C1 segment of cervical spinal cord (tissue), 14 donors: ENCODE data around the gene FGFRL1.

Source experiments
- DNase-seq, 14 donors: peaks; one replicate each; lab custom pipeline; 2025; lab: John Stamatoyannopoulos, UW

The FGFRL1 gene

DNA sequence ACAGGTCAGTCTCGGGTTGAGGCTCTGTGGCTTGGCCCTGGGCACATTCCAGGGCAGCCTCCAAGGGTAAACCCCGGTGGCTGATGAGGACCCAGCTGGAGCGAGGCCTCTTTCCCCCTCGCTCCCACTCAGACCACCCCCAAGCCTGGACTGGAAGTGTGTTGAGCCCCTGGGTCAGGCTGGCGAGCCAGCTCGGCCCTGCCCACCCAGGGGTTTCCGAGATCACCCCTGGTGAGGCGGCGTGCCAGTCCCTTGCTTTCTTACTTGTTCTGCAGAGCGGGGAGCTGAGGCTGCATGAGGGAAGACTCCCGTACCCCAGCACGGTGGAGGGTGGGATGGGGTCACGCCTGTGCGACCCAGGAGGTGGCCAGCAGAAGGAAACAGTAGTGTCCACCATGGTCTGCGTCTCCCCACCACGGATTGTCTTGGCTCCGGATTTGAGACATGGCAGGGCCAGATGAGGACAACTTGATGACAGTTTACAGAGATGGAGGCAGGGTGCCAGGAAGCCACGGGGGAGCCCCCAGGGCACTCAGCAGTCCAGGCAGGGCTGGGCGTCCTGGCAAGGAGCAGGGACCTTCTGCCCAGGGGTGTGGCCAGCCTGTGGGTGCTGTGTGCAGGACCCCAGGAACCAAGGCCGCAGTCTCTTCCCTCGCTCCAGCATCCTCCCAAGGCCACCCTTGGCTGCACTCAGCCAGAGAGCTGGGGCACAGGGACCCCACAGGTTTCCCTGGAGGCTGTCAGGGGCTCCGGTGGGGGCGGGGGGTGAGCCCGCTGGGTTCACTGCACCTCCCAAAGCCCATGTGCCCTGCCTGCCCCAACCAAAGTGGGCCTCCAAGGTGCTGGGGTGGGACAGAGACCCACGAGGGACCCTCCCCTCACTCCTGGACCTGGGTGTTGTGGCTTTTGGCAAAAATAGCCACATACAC lies 6.6 kb upstream of the FGFRL1 start:
- DNase-seq = no peak

DNA sequence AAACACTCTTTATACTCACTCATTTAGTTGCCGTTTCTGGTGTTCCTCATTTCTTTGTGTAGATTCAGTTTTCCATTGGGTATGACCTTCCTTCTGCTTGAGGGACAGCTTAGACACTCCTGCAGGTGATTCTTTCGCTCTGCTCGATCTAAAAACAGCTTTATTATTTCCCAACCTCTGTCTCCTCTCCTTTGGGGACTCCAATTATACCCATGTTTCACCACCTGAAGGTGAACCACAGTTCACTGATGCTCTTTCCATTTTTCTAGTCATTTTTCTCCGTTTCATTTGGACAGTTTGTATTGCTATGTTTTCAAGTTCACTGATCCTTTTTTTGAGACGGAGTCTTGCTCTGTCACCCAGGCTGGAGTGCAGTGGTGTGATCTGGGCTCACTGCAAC lies 4.6 kb upstream of the FGFRL1 start:
- no peak for DNase-seq

DNA sequence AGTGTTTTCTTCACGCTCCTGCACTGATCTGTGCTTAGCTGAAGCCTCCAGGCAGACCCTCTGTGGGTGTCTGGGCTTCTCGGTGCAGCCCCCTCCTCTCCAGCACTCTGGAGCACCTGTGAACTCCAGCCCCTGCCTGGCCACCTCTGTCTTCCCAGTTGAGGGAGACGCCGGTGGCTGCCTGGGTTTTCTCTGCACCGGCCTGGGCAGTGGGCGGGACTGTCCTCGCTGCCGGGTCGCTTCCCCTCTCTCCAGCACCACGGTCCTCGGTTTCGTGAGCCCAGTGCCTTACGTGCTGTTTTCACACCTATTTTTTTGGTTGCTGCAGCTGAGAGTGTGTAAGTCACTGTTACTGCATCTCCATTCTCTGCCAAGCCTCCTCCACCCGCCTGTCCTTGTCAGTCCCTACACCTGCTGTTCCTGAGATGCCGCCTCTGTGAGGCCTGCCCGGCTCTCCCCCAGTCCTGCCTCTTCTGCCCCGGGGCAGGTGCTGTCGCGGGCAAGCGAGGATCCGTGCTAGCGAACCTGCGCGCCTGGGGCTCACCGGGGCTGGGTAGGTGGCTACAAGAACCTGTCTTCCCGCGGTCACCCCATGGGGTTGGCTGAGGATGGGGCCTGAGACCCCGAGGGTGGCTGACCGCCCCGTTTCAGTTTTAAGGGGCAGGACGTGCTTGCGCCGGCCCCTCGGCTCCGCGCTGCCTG lies 2.4 kb upstream of the FGFRL1 start:
- DNase-seq = peak in 2 of 14 donors; percentile 42 to 50

DNA sequence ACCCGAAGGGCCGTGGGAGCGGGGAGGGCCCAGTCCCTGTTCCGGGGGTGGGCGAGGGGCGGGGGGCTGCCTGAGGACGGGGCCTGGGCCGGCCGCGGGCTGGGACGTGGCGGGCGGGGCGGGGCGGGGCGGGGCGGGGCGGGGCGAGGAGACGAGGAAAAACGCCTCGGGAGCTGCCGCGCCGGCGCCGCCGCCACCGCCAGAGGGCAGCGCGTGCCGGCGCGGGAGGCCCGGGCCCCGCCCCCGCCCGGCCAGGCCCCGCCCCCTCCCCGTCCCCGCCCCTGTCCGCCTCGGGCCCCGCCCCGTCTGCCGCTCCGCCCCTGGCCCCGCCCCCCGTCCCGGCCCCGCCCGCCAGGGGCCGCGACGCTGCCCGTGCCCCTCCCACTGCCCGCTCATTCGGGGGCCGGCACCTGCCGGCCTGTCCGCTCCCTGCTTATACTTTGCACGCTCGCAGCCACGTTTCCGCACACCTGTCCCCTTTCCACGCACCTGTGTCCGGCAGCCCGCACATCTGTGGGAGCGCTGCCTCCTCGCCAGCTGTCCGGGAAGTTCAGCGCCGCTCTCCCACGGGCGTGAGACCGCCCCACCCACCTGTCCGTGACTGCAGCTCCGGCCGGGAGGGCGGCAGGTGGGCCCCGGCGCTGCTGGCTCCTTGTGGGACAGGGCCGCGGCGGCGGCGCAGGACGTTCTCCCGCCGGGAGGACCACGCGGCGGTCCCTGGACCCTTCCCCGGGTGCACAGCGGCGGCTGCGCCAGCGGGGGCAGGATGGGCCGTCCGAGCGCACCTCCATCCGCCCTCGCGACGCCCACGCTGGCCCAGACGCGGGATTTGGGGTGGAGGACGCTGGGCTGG lies 1.7 kb upstream of the FGFRL1 start:
- peak in 12 of 14 donors; percentile 17 to 86 (median 50) for DNase-seq

DNA sequence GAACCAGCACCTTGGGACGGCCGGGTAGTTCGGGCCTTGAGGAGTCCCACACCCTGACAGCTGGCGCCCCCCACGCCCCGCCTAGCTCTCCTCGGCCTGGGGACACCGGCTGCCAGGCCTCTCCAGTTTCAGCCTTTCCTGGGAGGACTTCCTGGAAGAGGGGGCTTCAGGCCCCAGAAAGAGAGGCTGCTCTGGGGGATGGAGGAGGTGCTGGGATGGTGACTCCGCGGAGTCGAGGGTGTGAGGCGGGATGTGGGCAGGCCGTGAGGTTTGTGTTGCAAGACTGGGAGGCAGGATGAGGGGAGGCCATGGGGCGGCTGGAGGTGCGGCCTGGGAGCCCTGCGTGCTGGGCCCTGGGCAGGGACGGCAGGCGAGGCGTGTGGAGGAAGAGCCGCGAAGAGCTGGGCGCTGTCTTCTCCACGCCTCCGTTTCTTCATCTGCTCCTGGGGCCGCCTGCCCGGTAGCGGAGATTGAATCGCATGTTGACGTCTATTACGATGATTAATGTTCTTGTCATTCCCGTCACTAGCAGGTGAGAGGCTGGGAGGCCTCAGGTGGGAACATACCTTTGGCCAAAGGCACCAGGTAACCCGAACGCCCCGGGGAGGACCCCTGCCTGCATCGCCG lies 918 bp upstream of the FGFRL1 start:
- DNase-seq = no peak

DNA sequence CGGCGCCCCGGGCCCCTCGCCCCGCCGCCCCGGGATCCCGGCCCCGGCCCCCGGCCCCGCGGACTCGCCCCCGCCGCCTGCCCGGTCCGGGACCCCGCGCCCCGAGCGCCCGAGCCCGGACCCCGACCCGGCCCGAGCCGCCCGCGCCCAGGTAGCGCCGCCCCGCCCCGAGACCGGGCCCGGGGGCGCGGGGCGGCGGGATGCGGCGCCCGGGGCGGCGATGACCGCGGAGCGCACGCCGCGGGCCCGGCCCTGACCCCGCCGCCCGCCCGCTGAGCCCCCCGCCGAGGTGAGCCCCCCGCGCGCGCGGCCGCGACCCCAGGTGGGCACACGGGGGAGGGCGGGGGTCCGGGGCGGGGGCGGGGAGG lies 224 bp downstream of the FGFRL1 start:
- DNase-seq = no peak

DNA sequence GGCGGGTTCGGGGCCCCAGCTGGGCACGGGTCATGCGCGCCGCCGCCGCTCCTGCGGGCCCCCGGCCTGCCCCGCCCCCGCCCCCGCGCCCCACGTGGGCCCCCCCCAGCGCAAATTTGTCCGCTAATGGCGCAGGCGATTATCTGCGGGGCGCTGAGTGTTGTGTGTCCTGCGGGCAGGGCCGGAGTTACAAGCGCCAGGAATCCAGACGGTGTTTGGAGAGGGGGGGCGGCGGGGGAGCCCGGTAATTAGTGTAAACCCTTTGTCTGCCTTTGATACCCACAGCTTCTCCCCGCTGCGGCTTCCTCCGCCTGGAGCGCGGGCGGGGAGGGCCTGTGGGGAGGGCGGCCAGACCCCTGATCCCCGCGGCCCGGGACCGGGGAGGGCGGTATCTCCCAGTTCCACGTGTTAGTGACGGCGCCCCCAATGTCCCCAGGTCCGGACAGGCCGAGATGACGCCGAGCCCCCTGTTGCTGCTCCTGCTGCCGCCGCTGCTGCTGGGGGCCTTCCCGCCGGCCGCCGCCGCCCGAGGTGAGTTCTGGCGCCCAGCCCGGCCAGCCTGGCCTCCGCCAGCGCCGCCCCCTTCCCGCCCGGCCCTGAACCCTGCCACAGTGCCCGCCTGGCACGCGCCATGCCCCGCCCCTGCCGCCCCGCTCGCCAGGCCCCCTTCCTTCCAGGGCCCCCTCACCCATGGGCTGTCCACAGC lies 761 bp downstream of the FGFRL1 start:
- no peak for DNase-seq

DNA sequence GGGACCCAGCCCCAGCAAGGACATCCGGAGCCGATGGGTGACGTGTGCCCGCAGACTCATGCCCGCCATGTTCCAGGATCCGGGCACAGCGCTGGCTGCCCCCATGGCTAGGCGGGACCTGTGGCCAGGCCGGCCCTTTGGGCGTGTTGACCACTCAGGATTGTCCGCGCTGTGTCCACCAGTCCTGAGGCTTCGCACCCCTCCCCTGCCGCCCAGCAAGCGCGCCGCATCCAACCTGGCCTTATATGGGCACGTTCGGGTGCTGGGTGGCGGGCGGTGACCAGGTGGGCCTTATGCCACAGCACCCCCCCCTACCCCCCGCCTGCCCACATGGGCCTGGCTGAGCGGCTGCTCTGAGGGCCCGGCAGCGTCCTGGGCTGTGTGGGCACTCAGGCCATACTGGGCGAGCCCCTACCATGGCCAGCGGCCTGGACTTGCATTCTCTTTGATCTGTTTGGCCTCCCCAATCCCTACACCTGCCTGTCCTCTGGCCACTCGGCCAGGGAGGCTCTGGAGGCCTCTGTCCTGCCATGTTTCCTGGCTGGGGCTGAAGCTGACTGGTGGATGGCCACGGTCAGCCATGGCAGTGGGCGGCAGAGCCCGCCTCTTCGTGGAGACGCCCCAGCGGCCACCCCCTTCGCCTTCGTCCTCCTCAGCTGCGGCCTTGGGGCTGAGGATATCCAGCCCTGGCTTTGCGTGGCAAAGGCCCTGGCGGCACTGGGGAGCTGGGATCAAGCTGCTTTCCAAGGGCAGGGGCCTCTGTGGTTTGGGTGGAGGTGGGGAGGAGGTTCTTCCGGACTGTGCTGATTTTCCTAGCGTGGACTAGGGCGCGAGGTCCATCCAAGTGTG lies 2.0 kb downstream of the FGFRL1 start:
- DNase-seq = no peak

DNA sequence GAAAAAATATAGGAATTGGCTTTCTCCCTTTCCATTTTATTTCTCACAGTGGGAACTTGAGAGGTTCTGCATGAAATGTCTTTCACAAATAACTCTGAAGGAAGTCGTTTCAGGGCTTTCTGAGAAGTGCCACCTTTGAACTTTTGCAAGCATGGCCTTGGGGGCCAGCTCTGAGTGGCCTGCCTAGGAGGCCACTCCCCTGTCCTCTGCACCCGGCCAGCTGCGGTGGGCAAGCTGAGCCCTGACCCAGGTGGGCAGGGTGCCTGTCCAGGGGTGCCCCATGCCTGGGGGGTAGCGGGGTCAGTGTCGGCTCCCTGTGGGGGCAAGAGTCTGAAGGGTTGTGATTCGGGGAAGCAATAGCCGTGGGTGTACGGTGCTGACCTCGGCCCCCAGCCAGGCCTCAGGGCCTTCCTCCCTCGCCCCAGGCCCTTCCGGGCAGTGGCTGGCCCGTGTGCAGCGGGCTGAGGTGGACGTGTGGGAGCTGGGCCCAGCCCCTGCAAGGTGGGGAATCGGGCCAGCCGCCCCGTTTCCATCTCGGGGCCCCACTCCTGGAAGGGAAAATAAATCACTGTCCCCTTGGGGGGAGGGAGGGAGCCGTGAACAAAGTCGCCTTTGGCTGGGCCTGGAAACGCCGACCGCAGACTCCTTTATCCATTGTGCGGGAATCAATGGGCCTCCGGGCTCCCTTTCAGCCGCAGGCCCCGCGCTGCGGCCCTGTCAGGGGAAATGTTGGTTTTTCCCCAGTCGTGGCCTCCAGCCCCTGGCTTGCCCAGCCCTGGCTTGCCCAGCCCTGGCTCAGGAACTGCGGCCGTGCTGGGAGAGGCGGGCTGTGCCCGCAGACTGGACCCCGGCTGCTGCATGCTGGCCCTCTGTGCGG lies 3.1 kb downstream of the FGFRL1 start:
- peak in 13 of 14 donors; percentile 36 to 88 (median 78) for DNase-seq

DNA sequence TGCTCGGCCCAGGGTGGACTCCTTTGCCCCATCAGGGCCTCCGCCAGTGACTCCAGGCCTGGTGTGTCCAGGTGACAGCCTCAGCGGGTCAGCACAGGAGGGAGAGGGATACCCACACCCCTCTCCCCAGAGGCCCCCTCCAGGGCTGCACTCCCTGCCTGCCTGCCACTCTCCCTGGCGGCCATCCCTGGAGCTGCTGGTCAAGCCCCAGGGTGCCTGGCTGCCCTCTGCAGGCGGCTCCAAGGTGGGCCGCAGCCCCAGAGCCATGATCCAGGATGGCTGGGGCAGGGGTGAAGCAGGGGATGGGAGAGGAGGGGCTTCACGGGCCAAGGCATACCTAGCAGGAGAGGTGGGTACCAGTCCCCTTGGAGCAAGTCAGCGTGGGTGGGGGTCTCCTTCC lies 3.8 kb downstream of the FGFRL1 start:
- DNase-seq = peak in 3 of 14 donors; percentile 61 to 85 (median 77)

DNA sequence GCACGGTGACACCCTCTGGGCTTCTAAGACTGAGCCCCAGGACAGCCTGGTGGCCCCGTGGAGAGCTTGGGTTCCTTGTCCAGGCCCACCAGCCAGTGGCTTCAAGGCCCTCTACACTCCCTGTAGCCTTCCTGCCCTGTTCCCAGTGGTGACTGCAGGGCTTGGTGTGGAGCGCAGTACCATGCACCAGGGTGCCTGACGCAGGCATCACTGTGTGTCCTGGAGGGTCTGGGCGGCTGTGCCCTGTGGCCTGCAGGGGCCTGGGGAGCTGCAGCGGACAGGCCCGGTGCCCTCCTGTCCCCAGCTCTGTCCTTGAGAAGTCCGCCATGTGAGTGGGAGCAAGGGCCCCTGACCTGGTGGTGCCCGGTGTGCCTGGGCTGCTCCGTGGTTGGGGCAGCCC lies 4.3 kb downstream of the FGFRL1 start:
- no peak for DNase-seq

DNA sequence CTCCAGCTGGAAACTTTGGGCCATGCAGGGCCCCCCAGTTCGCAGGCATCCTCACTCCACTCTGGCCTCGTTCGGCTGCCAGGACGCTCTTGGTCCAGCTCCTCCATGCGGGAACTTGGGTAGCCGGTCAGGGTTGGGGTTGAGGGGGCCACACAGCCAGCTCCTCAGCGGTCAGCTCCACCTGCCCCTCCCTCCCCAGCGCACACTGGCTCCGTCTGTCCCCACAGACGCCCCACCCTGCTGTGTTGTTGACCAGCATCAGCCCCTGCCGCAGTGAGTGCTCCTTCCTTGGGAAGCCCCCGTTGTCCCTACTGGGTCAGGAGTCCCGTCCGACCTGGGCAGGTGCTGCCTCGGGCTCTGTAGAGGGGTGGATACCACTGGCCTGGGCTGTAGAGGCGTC lies 5.8 kb downstream of the FGFRL1 start:
- no peak for DNase-seq

DNA sequence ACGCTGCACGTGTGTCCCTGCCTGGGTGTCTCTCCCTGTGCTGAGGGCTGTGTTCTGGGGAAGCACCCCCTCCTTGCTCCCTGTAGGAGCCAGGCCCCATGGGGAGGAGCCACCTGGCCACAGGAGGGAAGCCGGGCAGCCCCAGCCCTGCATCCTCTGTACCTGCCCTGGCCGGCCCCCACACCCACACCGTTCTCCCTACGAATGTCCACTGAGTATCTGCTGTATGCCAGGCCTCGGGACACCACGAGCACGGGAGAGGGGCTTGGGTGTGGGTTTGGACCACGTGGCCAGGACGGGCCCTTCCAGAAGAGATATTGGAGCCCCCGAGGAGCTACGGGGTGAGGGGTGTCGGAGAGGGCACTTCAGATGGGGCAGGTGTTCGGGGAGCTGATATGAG lies 6.3 kb downstream of the FGFRL1 start:
- DNase-seq = no peak

DNA sequence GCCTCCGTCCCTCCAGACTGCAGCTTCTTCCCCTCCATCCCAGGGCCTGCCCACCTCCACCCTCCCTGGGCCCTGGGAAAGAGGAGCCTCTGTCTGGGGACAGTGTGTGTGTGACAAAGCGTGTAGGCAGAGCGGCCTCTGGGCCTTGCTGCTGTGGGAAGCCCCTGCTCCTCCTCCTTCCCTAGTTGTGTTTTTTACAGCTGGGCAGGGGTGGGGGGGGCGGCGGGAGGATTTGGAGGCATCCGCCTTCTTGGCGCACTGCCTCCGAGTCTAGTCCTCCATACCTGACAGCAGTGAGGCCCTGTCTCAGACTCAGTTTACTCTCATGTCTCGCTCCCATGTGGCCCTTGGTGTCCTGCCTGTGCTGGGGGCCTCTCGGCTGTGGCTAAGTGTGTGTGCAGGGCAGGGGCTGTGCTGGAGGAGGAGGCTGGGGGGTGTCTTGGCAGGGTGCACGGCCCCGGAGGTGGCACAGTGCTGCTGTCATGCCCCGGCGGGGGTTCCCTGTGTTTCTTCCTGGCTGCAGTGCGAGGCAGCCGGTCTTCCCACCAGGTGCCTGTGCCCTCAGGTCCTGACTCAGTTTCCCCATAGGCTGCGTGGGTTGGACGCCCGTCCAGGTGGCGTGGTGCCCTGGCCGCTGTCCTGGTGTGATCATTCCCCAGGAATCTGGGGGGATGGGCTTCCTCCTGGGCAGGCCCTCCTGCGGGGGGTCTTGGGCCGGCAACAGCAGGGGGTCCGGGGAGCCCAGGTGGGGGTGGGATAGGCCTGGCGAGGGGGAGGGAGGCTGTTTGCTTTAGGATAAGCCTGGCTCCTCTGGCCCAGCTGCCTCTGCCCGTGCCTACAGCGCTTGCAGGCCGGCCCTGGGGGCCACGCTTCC lies 7.0 kb downstream of the FGFRL1 start:
- DNase-seq = no peak

DNA sequence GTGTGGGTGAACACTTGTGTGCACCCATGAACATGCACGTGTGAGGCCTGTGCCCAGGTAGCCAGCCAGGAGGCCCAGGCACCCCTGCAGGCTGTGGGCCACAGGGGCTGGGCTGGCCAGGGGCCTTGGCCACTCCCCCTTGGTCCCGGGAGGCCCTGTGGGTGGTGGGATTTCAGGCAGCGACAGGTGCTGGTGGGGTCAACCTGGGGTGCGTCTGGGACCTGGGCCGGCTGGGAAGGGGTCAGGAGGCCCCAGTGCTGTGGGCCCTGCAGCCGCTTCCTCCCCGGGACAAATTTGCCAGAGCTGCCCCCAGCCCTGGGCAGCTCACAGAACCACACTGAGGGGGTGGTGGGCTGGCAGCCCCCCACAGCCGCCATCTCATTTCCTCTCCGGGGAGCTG lies 7.9 kb downstream of the FGFRL1 start:
- DNase-seq = no peak

DNA sequence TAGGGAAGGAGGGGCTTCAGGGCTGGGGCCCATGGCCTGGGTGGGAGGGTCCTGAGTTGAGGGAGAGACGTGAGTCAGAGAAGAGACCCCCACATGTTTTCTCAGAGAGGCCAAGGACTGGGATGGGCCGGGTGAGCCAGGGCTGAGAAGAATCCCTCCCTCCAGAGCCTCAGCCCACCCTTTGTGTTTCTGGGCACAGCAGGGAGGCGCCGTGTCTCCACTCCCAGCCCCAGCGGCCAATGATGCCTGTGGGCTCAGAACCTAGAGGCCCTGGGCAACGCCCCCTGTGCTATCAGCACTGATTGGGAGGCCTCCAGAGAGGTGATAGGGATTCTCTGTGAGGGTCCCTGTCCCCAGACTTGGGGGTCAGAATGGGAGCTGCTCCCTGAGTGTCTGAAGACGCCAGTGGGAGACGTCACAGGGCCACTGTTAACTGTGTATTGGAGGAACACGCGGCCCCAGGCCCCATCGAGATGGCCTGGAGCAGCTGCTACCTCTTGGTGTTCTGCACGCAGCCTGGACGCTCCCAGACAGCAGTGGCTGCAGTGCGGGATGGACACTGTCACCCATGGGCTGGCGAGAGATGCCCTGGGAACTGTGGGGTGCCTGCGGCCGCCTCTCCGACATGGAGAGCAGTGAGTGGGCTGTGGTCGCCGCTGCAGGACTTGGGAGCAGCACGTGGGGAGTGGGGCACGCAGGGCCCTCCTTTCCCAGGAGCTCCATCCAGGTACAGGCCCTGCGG lies 8.5 kb downstream of the FGFRL1 start:
- DNase-seq = no peak

DNA sequence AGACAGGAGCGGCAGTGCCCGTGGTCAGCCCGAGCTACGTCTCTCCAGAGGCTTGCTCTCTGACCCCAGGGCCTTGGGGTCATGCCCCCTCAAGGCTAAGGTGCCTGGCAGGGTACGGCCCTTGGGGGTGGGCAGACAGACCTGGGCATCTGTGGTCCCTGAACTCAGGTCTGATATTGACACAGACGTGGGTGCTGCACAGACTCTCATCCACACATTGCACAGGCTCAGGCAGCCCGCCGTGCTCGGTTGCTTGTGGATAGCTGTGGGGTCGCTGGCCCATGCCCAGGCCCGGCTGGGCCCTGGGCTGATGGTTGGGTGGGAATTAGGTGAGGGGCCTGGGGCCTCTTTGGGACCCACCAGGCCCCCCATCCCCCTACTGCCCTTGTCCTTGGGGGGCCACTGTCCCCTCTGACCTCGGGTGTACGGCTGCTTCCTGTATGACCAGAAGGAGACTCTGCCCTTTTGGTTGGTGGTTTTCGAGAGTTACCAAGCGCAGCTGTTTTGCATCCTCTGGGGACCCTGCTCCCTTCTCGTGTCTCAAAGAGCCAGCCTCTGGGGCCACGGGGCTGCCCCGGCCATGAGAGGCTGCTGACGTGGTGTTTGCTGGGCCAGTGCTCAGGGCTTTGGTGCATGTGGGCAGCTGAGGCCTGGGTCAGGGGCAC lies 10.1 kb downstream of the FGFRL1 start:
- DNase-seq = no peak
